Lower leg skin (tissue), 3 donors: Measurements from ENCODE around the gene TMEM117.

Source experiments
- POLR2A ChIP-seq, 2 donors: fragments of 450-650 bp; IDR thresholded peaks; one replicate each; pipeline ENCODE4 v1.6.1; 2016 to 2017; ENCODE audit warnings: antibody characterized with exemption in 2 of 2, mild to moderate bottlenecking in 1 of 2, moderate library complexity in 1 of 2
- TF ChIP-seq, protein P1 (sequence below), 3 donors: fragments of 450-650 bp; IDR thresholded peaks; one replicate each; pipeline ENCODE4 v1.5.1; 2016; ENCODE audit warnings: antibody characterized with exemption in 3 of 3, mild to moderate bottlenecking in 3 of 3, moderate library complexity in 2 of 3

DNA sequence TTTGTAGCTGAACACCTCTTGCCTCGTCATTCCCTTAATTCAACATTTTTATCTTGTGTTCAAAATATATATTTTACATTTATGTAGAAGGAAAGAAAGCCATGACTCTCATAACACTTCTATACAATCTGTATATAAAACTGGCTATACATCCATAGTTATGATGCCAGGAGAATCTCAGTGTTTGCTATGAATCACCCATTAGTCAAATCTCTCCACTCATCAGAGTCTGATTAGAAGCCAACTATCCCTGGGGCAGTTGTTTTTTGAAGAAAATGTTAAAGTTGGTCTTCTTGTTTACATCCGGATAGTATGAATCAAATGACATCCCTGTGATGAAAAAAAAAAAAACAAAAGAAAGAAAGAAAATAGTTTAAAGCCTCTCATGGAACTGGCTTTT, 536.4 kb downstream of the TMEM117 start:
- TF ChIP-seq, protein P1, sequence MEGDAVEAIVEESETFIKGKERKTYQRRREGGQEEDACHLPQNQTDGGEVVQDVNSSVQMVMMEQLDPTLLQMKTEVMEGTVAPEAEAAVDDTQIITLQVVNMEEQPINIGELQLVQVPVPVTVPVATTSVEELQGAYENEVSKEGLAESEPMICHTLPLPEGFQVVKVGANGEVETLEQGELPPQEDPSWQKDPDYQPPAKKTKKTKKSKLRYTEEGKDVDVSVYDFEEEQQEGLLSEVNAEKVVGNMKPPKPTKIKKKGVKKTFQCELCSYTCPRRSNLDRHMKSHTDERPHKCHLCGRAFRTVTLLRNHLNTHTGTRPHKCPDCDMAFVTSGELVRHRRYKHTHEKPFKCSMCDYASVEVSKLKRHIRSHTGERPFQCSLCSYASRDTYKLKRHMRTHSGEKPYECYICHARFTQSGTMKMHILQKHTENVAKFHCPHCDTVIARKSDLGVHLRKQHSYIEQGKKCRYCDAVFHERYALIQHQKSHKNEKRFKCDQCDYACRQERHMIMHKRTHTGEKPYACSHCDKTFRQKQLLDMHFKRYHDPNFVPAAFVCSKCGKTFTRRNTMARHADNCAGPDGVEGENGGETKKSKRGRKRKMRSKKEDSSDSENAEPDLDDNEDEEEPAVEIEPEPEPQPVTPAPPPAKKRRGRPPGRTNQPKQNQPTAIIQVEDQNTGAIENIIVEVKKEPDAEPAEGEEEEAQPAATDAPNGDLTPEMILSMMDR (IDR thresholded peaks at IDR 0.05), result no peak
- TF ChIP-seq POLR2A (IDR thresholded peaks at IDR 0.05), result no peak
